NCI-H2196 treated with DMSO at 0.1 percent for 48 hours (cell line): Measurements from ENCODE around the gene MRPL34.

Source experiments
- DNase-seq: peaks from one replicate; lab custom pipeline; 2025; ENCODE audit not compliant: unreplicated experiment; lab: John Stamatoyannopoulos, UW

The MRPL34 gene

GRCh38 chr19:17309198-17309964 is 3.7 kb downstream of the MRPL34 start, which contains the start of gene DDA1:
Gene DDA1, plus strand, starts transcription at chr19:17309563. Its CDS starts 92 bp downstream, at chr19:17309655.
- DNase-seq: peak; percentile 99

DNA sequence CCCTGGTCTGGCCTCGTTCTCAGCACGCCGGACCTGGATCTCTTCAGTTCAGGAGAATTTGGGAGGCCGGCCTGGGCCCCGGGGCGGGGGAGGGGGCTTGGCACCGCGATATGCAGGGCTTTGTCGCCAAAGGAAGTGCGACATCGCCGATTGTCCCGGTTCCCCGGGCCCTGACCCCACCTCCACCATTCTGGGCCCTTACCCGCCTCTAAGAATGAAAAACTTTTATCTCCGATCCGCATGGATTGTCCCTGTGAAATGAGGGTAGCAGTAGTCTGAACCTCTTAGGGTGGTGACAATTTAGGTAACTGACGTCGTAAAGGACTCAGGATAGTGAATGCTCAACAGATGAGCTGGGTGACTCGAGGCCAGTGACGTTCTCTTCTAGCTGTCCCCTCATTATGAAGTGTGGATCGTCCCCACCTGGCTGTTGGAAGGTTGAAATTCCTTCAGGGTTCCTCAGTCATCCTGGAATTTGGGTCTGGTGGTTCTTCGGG is 4.3 kb downstream of the MRPL34 start:
- no peak for DNase-seq

- no peak for DNase-seq
Observed at GRCh38 chr19:17311455-17312188, 6.0 kb downstream of the MRPL34 start.

- DNase-seq: no peak
Observed at GRCh38 chr19:17312189-17313113, 6.8 kb downstream of the MRPL34 start.

- no peak for DNase-seq
Observed at GRCh38 chr19:17314007-17314593, 8.4 kb downstream of the MRPL34 start.

- DNase-seq: no peak
Observed at GRCh38 chr19:17318966-17319365, 13.3 kb downstream of the MRPL34 start.

GRCh38 chr19:17319473-17320238 is 14.0 kb downstream of the MRPL34 start:
- no peak for DNase-seq

DNA sequence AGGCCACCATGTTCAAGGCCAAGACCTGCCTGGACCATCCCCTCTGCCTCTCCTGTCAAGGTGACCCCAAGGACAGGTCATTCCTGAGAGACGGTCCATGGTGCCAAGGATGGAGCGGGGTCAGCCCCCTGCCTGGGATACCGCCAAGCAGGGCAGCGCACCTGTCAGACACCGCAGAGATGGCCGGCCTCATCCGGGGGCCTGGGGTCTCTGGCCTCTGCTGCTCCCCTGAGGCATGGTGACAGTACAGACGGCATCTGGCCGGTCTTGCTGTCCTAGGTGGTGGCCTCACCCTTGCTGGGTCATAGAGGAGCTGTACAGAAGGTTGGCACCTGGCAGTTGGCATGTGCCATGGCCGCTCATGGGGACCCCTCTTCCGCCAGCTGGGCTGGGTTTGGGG is 14.8 kb downstream of the MRPL34 start:
- no peak for DNase-seq

GRCh38 chr19:17321655-17322489 is 16.2 kb downstream of the MRPL34 start:
- no peak for DNase-seq

- DNase-seq: no peak
Observed at GRCh38 chr19:17322854-17323253, 17.2 kb downstream of the MRPL34 start.

- no peak for DNase-seq
Observed at GRCh38 chr19:17323300-17323963, 17.8 kb downstream of the MRPL34 start.

DNA sequence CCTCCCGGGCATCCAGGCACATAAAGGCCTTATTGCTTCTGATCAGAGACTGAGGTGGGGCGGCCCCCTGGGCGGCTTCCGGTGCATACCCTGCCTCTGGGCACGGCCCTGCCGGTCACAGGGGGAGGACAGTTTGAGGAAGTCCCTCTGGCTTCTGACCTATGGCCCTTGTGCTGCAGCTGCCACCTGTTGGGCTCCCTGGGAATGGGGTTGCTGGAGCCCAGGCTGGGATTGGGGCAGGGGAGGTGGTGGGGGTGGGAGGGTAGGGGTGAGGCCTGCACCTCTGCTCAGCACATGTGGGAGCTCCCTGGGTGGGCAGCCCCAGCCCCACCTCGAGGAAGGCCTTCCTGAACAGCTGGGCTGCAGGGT is 18.3 kb downstream of the MRPL34 start:
- no peak for DNase-seq

GRCh38 chr19:17324357-17325114 is 18.9 kb downstream of the MRPL34 start:
- no peak for DNase-seq

DNA sequence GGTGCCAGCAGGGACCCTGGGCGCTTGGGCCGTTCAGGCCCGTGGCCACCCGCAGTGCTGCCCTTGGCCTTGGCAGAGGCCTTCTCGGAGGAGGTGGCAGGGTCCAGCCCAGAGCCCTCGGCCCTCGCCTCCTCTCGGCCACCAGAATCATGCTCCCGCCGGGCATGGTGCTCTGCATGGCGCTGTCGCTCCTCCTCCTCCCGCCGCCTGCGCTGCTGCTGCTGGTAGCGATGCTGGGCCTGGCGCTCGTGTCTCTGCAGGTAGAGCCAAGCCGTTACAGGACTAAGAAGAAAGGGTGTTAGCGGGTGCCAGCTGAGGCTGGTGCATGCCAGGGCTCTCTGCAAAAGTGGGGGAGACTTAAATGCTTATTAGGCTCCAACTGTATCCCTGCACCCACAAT is 19.5 kb downstream of the MRPL34 start:
- no peak for DNase-seq

DNA sequence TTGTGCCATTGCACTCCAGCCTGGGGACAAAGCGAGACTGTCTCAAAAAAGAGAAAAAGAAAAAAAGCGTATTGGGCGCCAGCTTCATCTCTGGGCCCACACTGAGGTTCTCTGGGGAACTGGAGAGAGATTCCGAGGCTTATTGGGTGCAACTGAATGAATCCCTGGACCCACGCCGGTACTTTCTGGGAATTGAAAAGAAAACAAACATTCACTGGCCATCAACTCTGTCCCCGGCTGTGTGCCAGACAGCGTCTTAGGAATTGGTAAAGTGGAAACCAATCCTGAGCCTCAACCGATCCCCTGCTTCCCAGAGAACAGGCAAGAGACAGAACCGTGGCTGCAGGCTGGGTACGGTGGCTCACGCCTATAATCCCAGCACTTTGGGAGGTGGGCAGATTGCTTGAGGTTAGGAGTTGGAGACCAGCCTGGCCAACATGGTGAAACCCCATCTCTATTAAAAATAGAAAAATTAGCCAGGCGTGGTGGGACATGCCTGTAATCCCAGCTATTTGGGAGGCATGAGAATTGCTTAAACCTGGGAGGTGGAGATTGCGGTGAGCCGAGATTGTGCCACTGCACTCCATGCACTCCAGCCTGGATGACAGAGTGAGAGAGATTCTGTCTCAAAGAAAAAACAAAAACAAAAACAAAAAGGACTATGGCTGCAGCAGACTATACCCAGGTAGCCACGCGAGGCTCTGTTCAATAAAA is 20.4 kb downstream of the MRPL34 start:
- no peak for DNase-seq

DNA sequence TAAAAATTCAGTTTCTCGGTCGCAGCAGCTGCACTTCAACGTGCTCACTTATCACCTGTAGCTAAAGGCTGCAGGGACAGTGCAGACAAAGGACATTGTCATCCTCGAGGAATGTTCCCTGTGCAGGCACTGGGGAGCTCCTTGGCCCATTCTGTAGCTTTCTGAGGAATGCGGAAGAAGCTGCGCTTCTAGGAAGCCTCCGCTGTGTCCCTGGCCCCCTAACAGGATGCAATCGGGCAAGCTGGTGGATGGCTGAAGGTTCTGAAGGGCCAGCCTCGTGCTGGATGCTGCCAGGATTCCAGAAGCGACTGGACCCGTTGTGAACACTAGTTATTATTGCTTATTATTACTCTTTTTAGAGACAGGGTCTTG is 20.9 kb downstream of the MRPL34 start:
- DNase-seq: no peak

DNA sequence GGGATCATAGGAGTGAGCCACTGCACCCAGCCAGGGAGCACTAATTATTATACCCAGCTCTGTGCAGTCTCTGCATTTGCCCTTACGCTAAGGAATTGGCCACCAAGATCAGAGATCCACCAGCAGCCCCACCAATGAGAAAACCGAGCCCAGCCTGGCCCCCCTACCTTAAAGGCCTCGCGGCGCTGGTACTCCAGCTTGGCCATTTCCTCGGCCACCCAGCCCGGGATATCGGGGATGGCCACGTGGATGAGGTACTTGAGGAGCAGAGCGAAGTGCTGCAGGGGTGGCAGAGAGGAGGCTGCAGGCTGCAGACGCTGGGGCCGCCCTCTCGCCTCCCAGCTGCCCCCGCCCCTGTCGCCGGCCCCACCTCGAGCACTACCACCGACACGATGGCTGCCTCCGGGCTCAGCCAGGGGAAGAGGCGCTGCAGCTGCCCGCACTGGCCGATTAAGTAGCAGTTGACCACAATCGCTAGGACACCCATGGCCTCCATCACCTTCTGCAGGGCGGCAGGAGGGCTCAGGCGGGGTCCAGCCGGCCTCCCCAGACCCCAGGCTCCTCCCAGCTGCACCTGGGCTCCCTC is 21.5 kb downstream of the MRPL34 start:
- no peak for DNase-seq
